Nephron (organoid): ENCODE data around the gene TRAF1.

Experiments
- H3K27ac Mint-ChIP-seq, 3 experiments: 2 replicates each; pipeline ENCODE4 v1.8.0; 2020; ENCODE audit warnings: mixed read lengths in 3 of 3, mild to moderate bottlenecking in 2 of 3, moderate library complexity in 1 of 3
- H3K27me3 Mint-ChIP-seq: 2 replicates; pipeline ENCODE4 v1.8.0; 2021; ENCODE audit warnings: low read depth, mild to moderate bottlenecking, moderate library complexity, mixed read lengths
- H3K36me3 Mint-ChIP-seq: 2 replicates; pipeline ENCODE4 v1.8.0; 2020; ENCODE audit warnings: low read depth, mixed read lengths
- H3K4me1 Mint-ChIP-seq: 2 replicates; pipeline ENCODE4 v1.8.0; 2020; ENCODE audit warnings: mixed read lengths
- H3K4me3 Mint-ChIP-seq, 3 experiments: 2 replicates each; pipeline ENCODE4 v1.8.0; 2020; ENCODE audit warnings: mild to moderate bottlenecking in 3 of 3, mixed read lengths in 3 of 3, moderate library complexity in 2 of 3
- H3K9me3 Mint-ChIP-seq: 2 replicates; pipeline ENCODE4 v1.8.0; 2020; ENCODE audit warnings: mixed read lengths
- TF ChIP-seq, protein P1 (sequence below), 3 experiments: fragments of 200-600 bp; sonication (generic); IDR thresholded peaks; one replicate each; pipeline ENCODE4 v1.5.0; 2021; ENCODE audit warnings: antibody characterized with exemption in 3 of 3; ENCODE audit not compliant: unreplicated experiment in 3 of 3

Gene TRAF1

GRCh38 chr9:120875643-120875953, 51.0 kb downstream of the TRAF1 start:
- Mint-ChIP-seq H3K9me3 (no peaks in the 10 kb centered on the region), H3K4me3 (peak overlapping the region; percentile 80 to 86 (median 83)), H3K27ac (peak overlapping the region; percentile 39 to 84 (median 62)), H3K36me3 (peaks cover 8% of the 10 kb centered on the region), H3K4me1 (peaks cover 13% of the 10 kb centered on the region), H3K27me3 (peaks cover 26% of the 10 kb centered on the region)
- TF ChIP-seq, protein P1, sequence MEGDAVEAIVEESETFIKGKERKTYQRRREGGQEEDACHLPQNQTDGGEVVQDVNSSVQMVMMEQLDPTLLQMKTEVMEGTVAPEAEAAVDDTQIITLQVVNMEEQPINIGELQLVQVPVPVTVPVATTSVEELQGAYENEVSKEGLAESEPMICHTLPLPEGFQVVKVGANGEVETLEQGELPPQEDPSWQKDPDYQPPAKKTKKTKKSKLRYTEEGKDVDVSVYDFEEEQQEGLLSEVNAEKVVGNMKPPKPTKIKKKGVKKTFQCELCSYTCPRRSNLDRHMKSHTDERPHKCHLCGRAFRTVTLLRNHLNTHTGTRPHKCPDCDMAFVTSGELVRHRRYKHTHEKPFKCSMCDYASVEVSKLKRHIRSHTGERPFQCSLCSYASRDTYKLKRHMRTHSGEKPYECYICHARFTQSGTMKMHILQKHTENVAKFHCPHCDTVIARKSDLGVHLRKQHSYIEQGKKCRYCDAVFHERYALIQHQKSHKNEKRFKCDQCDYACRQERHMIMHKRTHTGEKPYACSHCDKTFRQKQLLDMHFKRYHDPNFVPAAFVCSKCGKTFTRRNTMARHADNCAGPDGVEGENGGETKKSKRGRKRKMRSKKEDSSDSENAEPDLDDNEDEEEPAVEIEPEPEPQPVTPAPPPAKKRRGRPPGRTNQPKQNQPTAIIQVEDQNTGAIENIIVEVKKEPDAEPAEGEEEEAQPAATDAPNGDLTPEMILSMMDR (IDR thresholded peaks at IDR 0.05; ENCODE audit: unreplicated experiment in 3 of 3): no peak

GRCh38 chr9:120875195-120875565, 51.4 kb downstream of the TRAF1 start:
- Mint-ChIP-seq H3K36me3 (peaks cover 8% of the 10 kb centered on the region), H3K4me1 (peaks cover 13% of the 10 kb centered on the region), H3K4me3 (peak overlapping the region; percentile 80 to 86 (median 83)), H3K27me3 (peaks cover 23% of the 10 kb centered on the region), H3K27ac (peak overlapping the region in 2 of 3 experiments; percentile 39 to 55), H3K9me3 (no peaks in the 10 kb centered on the region)
- TF ChIP-seq, protein P1 (IDR thresholded peaks at IDR 0.05; ENCODE audit: unreplicated experiment in 3 of 3): no peak

- Mint-ChIP-seq H3K27ac (peak overlapping the region in 2 of 3 experiments; percentile 45 to 77), H3K27me3 (peaks cover 16% of the 10 kb centered on the region), H3K9me3 (no peaks in the 10 kb centered on the region), H3K4me1 (peaks cover 13% of the 10 kb centered on the region), H3K4me3 (peak overlapping the region; percentile 32 to 83 (median 80)), H3K36me3 (peaks cover 8% of the 10 kb centered on the region)
- TF ChIP-seq, protein P1 (IDR thresholded peaks at IDR 0.05; ENCODE audit: unreplicated experiment in 3 of 3): no peak
These were observed 52.1 kb downstream of the TRAF1 start for GRCh38 chr9:120874226-120875194.

- Mint-ChIP-seq H3K4me3 (peak overlapping the region in 2 of 3 experiments; percentile 11 to 32), H3K36me3 (peaks cover 8% of the 10 kb centered on the region), H3K27ac (peak overlapping the region in 2 of 3 experiments; percentile 44 to 77), H3K9me3 (no peaks in the 10 kb centered on the region), H3K27me3 (peaks cover 6% of the 10 kb centered on the region), H3K4me1 (peaks cover 18% of the 10 kb centered on the region)
- TF ChIP-seq, protein P1 (IDR thresholded peaks at IDR 0.05; ENCODE audit: unreplicated experiment in 3 of 3): no peak
These were observed 53.1 kb downstream of the TRAF1 start for GRCh38 chr9:120873512-120873911.

DNA sequence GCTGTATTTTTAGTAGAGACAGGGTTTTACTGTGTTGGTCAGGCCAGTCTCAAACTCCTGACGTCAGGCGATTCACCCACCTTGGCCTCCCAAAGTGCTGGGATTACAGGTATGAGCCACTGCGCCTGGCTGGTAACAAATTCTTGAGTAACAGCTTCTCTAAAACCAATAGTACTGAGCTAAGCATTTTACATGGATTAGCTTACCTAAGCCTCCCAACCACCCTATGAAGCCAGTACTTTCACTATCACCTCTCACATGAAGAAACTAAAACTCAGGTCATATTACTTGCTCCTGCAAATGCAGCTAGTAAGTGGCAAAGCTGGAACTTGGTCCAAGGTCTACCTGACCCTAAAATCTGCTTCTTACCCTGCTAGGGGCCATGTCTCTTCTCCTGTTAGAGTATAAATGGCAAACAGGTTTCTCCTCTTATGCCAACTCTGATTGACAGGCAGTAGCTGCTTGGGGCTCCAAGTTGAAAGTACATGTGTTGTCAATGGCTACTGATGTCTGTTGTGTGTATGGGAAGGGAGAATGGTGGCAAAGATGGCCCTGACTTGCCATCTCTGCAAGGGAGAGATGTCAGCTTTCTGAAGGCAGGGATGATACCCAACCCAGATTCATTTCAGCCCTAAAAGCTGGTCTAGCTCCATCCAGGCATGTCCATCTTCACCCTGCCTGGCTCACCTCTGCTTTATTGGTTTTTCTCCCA, 53.6 kb downstream of the TRAF1 start:
- peaks cover 8% of the 10 kb centered on the region for H3K36me3 Mint-ChIP-seq
- H3K4me1 Mint-ChIP-seq: peaks cover 21% of the 10 kb centered on the region
- peak overlapping the region in 2 of 3 experiments; percentile 44 to 77 for H3K27ac Mint-ChIP-seq
- H3K4me3 Mint-ChIP-seq: peak overlapping the region in 1 of 3 experiments; percentile 32
- no peaks in the 10 kb centered on the region for H3K9me3 Mint-ChIP-seq
- peaks cover 2% of the 10 kb centered on the region for H3K27me3 Mint-ChIP-seq
- TF ChIP-seq, protein P1 (IDR thresholded peaks at IDR 0.05; ENCODE audit: unreplicated experiment in 3 of 3): no peak
